Activated naive CD4-positive, alpha-beta T cell treated with anti-CD3 and anti-CD28 coated beads, Interleukin-2, amount 10 ng/mL, durations not matched to agents 7 days and 5 days (primary cell): ENCODE results near the gene HSPG2.
"Not testable (repeated sequence)": the region's sequence is repeated elsewhere in the genome, so short reads cannot be mapped to it uniquely, and the experiment has no call there.

Experiments
- CTCF ChIA-PET: fragments of 350-600 bp; sonication (Branson Sonifier 250); formaldehyde crosslinking; loops from one replicate; lab custom pipeline; 2021; ENCODE audit warnings: antibody characterized with exemption; lab: Charles Lee
- DNase-seq: peaks from one replicate; pipeline ENCODE4 v3.0.0-alpha.2; 2020
- H3K27ac Mint-ChIP-seq: one replicate; pipeline ENCODE4 v1.8.0; 2021; ENCODE audit warnings: mild to moderate bottlenecking, moderate library complexity, mixed read lengths
- H3K27me3 Mint-ChIP-seq: one replicate; pipeline ENCODE4 v1.8.0; 2021; ENCODE audit warnings: mild to moderate bottlenecking, mixed read lengths
- H3K36me3 Mint-ChIP-seq: one replicate; pipeline ENCODE4 v1.8.0; 2021; ENCODE audit warnings: mixed read lengths
- H3K4me1 Mint-ChIP-seq: one replicate; pipeline ENCODE4 v1.8.0; 2021; ENCODE audit warnings: mixed read lengths
- H3K4me3 Mint-ChIP-seq: one replicate; pipeline ENCODE4 v1.8.0; 2021; ENCODE audit warnings: mild to moderate bottlenecking, moderate library complexity, mixed read lengths
- H3K9me3 Mint-ChIP-seq: one replicate; pipeline ENCODE4 v1.8.0; 2021; ENCODE audit warnings: mixed read lengths

Gene HSPG2

DNA sequence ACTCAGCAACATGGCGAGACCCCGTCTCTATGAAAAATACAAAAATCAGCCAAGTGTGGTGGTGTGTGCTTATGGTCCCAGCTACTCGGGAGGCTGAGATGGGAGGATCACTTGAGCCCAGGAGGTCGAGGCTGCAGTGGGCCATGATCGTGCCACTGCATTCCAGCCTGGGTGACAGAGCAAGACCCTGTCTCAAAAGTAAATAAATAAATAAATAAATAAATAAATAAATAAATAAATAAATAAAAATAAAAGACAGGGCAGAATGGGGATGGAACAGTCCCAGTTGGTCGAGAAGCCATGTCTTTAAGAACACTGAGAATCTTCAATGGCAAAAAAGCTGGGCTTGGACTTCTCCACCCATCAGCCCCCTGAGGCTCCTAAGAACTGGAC lies 19.9 kb downstream of the HSPG2 start:
- DNase-seq, H3K4me1 Mint-ChIP-seq, H3K4me3 Mint-ChIP-seq, H3K27ac Mint-ChIP-seq, H3K27me3 Mint-ChIP-seq, CTCF ChIA-PET, H3K36me3 Mint-ChIP-seq, H3K9me3 Mint-ChIP-seq: not testable (repeated sequence)

DNA sequence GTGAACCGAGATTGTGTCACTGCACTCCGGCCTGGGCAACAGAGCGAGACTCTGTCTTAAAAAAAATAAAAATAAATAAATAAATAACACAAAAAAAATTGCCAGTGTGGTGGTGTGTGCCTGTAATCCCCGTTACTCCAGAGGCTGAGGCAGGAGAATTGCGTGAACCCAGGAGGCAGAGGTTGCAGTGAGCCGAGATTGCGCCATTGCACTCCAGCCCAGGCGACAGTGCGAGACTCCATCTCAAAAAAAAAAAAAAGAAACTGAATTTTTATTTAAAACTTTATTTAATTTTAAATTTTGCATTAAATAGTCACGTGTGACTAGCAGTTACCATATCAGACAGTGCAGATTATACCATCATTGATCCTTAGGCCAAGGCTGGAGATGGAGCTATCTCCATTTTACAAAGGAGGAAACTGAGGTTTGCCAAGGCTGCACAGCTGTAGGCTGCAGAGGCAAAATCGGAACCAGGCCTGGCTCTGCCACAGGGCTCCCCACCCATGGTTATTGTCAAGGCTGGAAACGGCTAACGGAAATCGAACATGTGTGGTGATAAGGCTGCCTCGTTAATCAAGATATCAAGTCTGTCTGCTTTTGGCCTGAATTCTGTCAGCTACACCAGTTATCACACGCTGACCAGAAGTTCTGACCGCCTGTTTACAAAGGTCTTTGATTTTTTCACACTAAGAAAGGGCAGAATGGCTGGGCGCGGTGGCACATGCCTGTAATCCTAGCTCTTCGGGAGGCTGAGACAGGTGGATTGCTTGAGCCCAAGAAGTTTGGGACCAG lies 20.5 kb downstream of the HSPG2 start:
- H3K27ac Mint-ChIP-seq, result no peak overlapping the region
- H3K36me3 Mint-ChIP-seq, result no peaks in the 10 kb centered on the region
- DNase-seq, result no peak
- H3K27me3 Mint-ChIP-seq, result peaks cover under 1% of the 10 kb centered on the region
- no peaks in the 10 kb centered on the region for H3K9me3 Mint-ChIP-seq
- H3K4me1 Mint-ChIP-seq, result peaks cover 2% of the 10 kb centered on the region
- no peak overlapping the region for H3K4me3 Mint-ChIP-seq
- CTCF ChIA-PET, result no interaction called here

DNA sequence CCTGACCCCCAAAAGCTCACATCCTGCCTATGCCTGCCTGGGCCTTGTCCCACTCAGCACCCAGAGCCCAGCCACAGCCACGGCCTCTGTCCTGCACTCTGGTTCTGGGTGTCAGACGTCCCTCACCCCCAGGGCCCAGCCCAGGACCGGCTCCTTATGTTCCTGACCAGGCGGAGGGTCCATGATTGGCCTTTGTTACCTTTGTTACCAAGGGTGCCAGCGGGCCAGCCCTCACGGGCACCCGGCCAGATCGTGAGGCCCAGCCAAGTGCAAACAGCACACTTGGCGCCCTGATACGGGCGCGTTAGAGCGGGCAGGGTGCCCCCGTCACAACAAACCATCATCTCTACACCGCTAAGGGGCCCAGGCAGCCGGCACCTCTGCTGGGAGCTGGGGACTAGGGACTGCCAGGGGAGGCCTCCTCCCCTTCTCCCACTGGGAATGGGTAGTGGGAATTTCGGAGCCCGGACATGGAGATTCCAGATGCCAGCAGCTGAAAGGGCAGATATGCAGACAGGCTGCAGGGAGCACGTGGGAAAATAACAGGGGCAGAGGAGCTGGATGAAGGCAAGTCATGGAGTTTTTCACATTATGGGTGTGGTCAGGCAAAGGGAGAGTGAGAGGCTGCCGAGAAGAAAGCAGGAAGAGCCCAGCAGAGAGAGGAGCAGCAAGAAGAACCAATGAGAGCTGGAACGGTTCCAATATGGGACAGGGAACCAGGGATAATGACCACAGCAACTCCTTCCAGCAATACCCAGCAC lies 22.1 kb downstream of the HSPG2 start:
- H3K4me3 Mint-ChIP-seq, result no peak overlapping the region
- no peak overlapping the region for H3K27ac Mint-ChIP-seq
- H3K36me3 Mint-ChIP-seq, result no peaks in the 10 kb centered on the region
- no peaks in the 10 kb centered on the region for H3K9me3 Mint-ChIP-seq
- peaks cover 5% of the 10 kb centered on the region for H3K4me1 Mint-ChIP-seq
- CTCF ChIA-PET, result interaction anchor here (1.2 kb wide), 1 partner anchor 11 kb away, joined by 3 read pairs; no protein-coding TSS in a partner anchor
- no peaks in the 10 kb centered on the region for H3K27me3 Mint-ChIP-seq
- no peak for DNase-seq

DNA sequence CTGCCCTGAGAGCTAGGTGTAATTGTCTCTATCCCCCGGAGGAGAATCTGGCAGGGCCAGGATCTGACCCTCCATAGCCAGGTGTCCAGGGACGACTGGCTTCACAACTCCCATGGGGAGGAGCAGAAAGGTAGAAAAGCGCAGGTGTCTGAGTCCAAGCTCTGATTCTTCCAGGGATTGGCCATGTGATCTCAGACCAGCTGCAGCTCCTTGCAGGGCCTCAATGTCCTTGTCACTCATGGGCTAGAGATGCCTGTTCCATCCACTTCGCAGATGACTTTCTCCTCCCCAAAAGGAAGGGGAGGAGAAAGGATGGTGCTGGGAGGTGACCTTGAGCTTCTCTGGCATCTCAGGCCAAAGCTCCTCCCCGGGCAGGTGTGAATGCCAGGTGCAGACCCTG lies 22.7 kb downstream of the HSPG2 start:
- Mint-ChIP-seq H3K27me3 (no peaks in the 10 kb centered on the region), H3K36me3 (no peaks in the 10 kb centered on the region), H3K9me3 (no peaks in the 10 kb centered on the region), H3K4me3 (no peak overlapping the region), H3K4me1 (peaks cover 11% of the 10 kb centered on the region), H3K27ac (no peak overlapping the region)
- CTCF ChIA-PET, result interaction anchor here (1.2 kb wide), 1 partner anchor 11 kb away, joined by 3 read pairs; no protein-coding TSS in a partner anchor
- DNase-seq, result no peak

DNA sequence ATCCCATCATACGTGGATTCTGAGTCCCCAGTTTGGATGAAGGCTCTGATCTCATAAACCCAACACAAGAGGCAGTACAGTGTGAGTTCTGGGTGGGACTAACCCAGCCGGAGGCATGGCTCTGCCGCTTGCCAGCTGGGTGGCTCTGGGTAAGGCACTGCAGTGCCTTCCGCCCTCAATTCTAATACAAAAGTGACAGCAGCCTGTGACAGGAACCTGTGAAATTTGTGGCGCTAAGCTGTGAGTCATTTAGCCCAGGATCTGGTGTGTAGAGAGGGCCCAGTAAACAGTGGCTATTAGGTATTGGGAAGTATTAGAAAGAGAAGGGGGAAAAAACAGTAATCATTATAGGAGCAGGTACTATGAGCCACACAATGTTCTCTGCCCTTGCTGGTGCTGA lies 23.3 kb downstream of the HSPG2 start:
- no peak for DNase-seq
- H3K27me3 Mint-ChIP-seq, result no peaks in the 10 kb centered on the region
- H3K27ac Mint-ChIP-seq, result peak overlapping the region; percentile 4
- no peak overlapping the region for H3K4me3 Mint-ChIP-seq
- no peaks in the 10 kb centered on the region for H3K36me3 Mint-ChIP-seq
- no peaks in the 10 kb centered on the region for H3K9me3 Mint-ChIP-seq
- CTCF ChIA-PET, result interaction anchor here (1.2 kb wide), 1 partner anchor 10 kb away, joined by 3 read pairs; no protein-coding TSS in a partner anchor
- peaks cover 14% of the 10 kb centered on the region for H3K4me1 Mint-ChIP-seq

DNA sequence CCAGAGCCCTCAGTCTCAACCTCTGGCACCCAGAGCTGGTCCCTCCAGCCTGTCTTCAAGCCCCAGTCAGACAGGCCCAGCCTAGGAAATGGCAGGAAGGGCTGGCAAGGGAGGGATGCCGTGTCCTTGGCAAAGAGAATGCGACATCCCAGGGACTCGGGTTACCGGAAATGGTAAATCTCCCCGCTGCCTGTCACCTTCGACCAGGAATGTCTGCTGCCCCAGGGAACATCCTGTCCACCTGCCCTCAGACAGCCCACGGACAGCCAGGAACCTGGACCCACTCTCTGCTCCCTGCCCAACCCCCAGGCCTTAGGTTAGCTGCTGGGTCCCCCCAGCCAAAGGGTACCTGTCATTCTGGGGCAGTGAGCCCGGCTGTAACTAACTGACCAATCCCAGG lies 23.9 kb downstream of the HSPG2 start:
- H3K27ac Mint-ChIP-seq, result no peak overlapping the region
- peaks cover 14% of the 10 kb centered on the region for H3K4me1 Mint-ChIP-seq
- H3K4me3 Mint-ChIP-seq, result no peak overlapping the region
- no peaks in the 10 kb centered on the region for H3K27me3 Mint-ChIP-seq
- no peak for DNase-seq
- H3K36me3 Mint-ChIP-seq, result no peaks in the 10 kb centered on the region
- CTCF ChIA-PET, result no interaction called here
- no peaks in the 10 kb centered on the region for H3K9me3 Mint-ChIP-seq

DNA sequence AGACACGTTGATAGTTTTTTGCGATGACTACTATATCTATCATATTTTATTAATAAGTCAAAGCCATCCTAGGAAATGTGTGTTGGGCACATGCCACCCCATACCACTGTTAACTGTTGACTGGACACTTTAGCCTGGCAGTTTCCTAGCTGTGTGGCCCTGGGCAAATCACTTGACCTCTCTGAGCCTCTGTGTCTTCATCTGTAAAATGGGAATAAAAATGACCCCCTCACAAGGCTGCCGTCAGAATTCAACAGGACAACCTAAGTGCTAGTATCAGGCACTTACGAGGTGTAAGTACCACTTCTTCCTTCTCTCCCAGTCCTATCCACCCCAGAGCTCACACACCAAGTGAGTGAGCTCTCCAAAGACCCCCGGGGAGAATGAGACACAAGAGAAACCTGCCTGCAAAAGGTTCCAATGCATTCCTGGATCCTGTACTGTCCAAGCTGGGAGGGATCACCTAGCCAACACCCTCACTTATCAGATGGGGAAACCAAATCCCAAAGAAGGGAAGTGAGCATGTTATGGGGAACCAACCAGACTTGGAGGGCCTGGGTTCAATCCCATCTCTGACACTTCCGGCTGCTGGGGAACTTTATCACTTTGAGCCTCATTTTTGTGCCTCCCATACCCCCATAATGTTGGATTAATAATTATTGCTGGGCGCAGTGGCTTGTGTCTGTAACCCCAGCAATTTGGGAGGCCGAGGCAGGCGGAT lies 24.9 kb downstream of the HSPG2 start:
- CTCF ChIA-PET, result no interaction called here
- Mint-ChIP-seq H3K4me3 (no peak overlapping the region), H3K9me3 (no peaks in the 10 kb centered on the region), H3K4me1 (peaks cover 14% of the 10 kb centered on the region), H3K27ac (no peak overlapping the region), H3K36me3 (no peaks in the 10 kb centered on the region), H3K27me3 (no peaks in the 10 kb centered on the region)
- DNase-seq, result no peak

DNA sequence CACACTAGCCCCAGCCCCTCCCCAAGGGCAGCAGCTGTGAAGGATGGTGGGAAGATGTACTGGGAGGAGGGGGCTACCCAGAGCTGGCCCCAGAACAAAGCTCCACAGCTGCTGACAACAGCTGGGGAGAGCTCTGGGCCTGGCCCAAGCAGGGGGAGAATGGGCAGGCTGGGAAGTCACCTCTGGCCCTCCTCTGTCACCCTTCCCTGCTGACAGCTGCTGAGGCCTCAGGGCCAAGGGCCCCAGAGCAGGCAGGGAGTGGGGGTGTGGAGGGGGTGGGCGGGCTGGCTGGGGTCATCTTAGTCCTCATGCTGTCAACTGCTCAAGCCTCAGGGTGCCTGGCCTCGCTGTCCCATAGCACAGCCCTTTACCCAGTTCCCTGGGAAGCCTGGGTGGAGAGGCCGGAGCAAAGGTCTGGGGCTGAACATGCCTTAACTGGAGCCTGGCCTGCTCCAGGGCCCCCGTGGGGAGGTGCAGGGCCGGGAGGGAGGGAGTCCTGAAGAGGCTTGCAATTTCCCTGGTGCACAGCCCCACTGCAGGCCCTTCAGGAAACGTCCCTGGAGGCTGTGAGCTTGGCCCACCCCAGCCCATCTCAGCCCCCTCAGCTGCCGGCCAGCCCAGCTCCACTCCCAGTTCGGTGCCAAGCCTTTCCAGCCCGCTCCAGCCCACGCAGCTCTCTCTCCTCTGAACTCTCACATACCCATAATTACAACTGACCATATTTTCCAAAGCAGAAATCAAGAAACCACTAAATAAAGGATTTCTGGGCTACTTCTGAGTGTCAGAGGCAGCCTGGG lies 25.7 kb downstream of the HSPG2 start:
- Mint-ChIP-seq H3K4me3 (no peak overlapping the region), H3K36me3 (no peaks in the 10 kb centered on the region), H3K27me3 (no peaks in the 10 kb centered on the region), H3K27ac (no peak overlapping the region), H3K9me3 (no peaks in the 10 kb centered on the region), H3K4me1 (peaks cover 14% of the 10 kb centered on the region)
- DNase-seq, result no peak
- CTCF ChIA-PET, result no interaction called here

DNA sequence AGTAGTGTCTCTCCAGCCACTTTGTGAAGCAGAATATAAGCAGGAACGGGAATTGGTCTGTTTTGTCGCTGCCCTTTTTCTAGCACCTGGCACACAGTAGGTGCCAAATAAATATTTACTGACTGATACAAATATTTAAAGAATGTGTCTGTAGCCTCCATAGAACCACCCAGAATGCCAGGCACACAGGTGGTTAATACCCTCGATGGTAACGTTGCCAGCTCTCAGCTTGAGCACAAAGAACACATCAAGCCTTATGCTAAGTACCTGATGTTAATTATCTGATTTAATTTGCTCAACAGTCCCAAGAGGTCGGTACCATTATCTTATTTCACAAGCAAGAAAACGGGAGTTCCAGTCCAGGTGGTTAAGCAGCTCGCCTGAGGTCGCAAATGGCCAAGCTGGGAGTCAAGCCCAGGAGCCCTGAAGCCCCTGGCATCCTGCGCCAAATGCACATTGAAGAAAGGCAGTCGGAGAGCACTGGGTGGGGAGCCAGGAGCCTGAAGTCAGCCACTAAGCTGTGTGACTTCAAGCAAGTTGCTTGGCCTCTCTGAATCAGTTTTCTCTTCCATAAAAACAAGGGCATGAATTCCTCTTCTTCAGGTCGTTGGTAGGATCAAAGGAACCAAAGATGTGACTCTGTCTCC lies 26.4 kb downstream of the HSPG2 start:
- CTCF ChIA-PET, result no interaction called here
- Mint-ChIP-seq H3K27me3 (no peaks in the 10 kb centered on the region), H3K4me3 (no peak overlapping the region), H3K27ac (no peak overlapping the region), H3K36me3 (no peaks in the 10 kb centered on the region), H3K4me1 (peaks cover 14% of the 10 kb centered on the region), H3K9me3 (no peaks in the 10 kb centered on the region)
- DNase-seq, result no peak

DNA sequence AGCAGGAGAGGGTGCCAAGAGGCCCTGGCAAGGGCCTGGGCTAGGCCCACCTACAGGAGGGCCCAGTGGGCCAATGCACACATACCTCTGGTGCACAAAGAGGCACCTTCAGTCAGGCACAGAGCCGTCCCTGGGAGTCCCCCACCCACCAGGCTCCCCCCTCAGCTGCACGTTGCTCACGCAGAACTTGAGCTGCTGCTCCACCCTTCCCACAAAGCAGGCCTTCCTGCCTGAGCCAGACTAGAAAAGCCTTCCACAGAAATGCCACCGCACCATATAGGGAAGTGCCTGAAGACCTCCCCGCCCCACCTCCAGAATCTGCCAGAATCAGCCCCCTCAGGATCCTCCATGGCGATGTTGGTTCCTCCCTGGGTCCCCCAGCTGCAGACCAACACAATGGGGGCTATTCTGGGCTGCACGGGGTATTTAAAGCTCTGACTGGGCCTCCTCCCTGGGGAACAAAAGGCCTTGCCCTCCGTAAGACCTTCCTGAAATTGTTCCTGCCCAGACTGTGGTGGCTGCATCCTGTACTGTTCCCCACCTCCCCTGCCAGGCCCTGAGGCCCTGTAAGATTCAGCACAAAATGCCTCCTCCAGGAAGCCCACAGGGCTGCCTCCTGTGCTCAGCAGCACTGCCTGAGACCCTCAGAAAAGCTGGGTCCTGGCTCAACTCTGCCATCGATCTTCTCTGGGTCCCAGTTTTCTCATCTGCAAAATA lies 27.2 kb downstream of the HSPG2 start:
- Mint-ChIP-seq H3K4me1 (peaks cover 18% of the 10 kb centered on the region), H3K36me3 (no peaks in the 10 kb centered on the region), H3K27me3 (no peaks in the 10 kb centered on the region), H3K4me3 (no peak overlapping the region), H3K9me3 (no peaks in the 10 kb centered on the region), H3K27ac (peak overlapping the region; percentile 28)
- DNase-seq, result peak; percentile 37
- CTCF ChIA-PET, result no interaction called here

DNA sequence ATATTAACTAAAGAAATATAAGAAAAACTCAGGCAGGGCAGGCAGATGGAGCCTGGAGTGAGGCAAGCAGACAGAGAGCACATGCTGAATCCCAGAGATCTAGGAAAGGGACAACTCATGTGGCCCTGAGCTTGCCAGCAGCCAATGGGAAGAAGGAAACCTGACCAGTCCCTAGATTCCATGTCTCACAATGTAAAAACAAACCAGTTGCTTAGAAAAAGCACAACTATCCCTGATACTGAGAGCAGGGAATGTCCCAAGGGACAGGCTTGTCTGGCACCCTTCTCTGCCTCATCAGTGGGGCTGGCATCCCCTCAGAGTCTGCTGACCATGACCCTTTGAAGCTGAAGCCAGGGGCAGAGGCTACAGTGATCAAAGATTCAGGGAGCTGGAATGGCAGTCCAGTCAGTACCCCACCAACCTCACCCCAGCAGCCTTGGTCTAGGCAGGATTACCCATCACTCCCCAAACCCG lies 27.8 kb downstream of the HSPG2 start:
- Mint-ChIP-seq H3K27me3 (no peaks in the 10 kb centered on the region), H3K4me3 (no peak overlapping the region), H3K4me1 (peaks cover 18% of the 10 kb centered on the region), H3K27ac (peak overlapping the region; percentile 28), H3K9me3 (no peaks in the 10 kb centered on the region), H3K36me3 (no peaks in the 10 kb centered on the region)
- no peak for DNase-seq
- CTCF ChIA-PET, result no interaction called here

DNA sequence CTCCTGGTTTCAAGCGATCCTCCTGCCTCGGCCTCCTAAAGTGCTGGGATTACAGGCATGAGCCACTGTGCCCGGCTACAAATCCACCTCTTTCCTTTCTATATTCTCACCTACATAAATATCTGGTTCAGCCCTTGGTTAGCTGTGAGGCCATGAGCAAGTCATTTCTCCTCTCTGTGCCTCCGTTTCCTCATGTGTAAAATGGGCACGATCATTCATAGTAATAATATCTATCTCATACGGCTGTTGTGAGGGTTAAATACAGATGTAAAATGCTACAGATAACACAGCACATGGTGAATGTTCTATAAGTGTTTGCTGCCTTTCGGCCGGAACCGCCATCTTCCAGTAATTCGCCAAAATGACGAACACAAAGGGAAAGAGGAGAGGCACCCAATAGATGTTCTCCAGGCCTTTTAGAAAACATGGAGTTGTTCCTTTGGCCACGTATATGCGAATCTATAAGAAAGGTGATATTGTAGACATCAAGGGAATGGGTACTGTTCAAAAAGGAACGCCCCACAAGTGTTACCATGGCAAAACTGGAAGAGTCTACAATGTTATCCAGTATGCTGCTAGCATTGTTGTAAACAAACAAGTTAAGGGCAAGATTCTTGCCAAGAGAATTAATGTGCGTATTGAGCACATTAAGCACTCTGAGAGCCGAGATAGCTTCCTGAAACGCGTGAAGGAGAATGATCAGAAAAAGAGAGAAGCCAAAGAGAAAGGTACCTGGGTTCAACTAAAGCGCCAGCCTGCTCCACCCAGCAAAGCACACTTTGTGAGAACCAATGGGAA lies 29.2 kb downstream of the HSPG2 start:
- CTCF ChIA-PET, H3K9me3 Mint-ChIP-seq, H3K27me3 Mint-ChIP-seq, H3K4me3 Mint-ChIP-seq, DNase-seq, H3K36me3 Mint-ChIP-seq, H3K27ac Mint-ChIP-seq: not testable (repeated sequence)
- H3K4me1 Mint-ChIP-seq, result peaks cover 17% of the 10 kb centered on the region
